HG03439 (cell line): Measurements from ENCODE around the gene GPR152.
"Not testable (repeated sequence)": the region's sequence is repeated elsewhere in the genome, so short reads cannot be mapped to it uniquely, and the experiment has no call there.

Experiments used
- ATAC-seq: cut with Tn5 transposase; IDR thresholded peaks from one replicate; pipeline ENCODE4 v1.9.1; 2021; ENCODE audit warnings: mild to moderate bottlenecking, moderate library complexity; ENCODE audit not compliant: unreplicated experiment

The GPR152 gene

GRCh38 chr11:67429038-67429668 lies 23.4 kb downstream of the GPR152 start:
- ATAC-seq: no peak

DNA sequence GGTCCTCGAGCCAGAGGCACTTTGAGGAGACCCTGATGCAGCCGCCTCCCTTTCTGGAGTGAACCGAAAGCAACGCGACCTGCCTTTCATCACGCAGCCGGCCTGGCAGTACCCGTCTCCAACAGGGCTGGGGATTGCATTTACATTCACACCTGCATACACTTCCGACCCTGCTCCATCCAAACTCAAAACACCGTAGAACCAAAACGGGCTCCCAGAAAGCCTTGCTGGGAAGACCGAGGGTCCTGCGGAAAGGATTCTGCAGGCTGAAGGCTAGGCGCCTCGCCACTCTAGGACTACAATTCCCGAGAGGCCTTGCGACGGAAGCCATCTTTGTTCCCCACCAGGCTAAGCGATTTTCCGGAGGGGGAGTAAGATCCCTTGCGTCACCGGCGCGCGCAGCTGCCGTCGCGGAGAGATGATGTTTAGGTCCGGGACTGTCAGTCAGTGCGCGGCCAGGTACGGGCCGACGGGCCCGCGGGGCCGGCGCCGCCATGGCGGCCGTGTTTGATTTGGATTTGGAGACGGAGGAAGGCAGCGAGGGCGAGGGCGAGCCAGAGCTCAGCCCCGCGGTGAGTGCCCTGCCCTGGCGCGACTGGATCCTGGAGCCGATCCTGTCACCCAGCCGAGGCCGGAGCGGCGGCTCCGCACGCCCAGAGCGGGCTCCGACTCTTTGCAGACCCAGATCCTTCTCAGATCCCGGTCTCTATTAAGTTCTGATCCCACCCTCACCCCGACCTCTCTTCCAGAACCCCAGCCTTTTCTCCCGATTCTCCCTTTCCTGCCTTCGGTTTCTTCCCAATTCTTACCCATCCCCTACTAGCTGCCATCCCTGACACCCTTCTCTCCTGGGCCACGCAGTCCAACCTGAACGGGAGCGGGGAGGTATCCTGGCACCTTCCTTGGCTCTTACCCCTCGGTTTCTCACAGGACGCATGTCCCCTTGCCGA lies 24.2 kb downstream of the GPR152 start, which contains the start of gene RPS6KB2:
Gene RPS6KB2 (plus strand): TSS at position 443 of the 950 bp plus-strand sequence. CDS start 52 bp downstream, at position 495.
- ATAC-seq: peak; percentile 86

DNA sequence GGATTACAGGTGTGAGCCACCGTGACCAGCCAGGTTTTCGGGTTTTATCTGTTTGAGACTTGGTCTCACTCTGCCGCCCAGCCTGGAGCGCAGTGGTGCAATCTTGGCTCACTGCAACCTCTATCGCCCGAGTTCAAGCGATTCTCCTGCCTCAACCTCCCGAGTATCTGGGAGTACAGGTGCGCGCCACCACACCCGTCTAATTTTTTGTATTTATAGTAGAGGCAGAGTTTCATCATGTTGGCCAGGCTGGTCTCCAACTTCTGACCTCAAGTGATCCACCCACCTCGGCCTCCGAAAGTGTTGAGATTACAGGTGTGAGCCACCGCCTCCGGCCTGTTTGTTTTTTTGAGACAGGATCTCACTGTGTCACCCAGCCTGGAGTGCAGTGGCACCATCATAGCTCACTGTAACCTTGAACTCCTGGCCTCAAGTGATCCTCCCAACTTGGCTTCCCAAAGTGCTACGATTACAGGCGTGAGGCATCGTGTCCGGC lies 25.1 kb downstream of the GPR152 start:
- ATAC-seq: not testable (repeated sequence)

DNA sequence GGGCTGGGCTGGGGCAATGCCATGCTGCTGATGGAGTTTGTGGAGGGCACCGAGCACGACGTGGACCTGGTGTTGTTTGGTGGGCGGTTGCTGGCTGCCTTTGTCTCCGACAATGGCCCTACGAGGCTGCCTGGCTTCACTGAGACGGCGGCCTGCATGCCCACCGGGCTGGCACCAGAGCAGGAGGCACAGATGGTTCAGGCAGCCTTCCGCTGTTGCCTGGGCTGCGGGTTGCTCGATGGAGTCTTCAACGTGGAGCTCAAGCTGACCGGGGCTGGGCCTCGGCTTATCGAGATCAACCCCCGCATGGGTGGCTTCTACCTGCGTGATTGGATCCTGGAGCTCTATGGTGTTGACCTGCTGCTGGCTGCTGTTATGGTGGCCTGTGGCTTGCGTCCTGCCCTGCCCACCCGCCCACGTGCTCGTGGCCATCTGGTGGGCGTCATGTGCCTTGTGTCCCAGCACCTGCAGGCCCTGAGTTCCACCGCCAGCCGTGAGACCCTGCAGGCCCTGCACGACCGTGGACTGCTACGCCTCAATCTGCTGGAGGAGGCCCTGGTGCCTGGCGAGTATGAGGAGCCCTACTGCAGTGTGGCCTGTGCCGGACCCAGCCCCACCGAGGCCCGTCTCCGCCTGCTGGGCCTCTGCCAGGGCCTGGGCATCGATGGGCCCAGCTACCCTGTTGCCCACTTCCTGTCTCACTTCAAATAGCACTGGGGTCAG lies 28.5 kb downstream of the GPR152 start:
- ATAC-seq: no peak

DNA sequence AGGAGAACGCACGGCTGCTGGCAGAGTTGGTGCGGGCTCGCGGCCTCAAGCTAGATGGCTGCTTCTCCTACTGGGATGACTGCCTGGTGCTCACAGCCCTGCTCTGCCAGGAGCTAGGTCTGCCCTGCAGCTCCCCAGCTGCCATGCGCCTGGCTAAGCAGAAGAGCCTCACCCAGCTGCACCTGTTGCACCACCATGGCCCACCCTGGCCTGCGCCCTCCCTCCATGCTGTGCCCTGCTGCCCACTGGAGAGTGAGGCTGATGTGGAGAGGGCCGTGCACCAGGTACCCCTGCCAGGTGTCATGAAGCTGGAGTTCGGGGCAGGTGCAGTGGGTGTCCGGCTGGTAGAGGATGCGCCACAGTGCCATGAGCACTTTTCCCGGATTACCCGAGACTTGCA lies 29.1 kb downstream of the GPR152 start:
- no peak for ATAC-seq

DNA sequence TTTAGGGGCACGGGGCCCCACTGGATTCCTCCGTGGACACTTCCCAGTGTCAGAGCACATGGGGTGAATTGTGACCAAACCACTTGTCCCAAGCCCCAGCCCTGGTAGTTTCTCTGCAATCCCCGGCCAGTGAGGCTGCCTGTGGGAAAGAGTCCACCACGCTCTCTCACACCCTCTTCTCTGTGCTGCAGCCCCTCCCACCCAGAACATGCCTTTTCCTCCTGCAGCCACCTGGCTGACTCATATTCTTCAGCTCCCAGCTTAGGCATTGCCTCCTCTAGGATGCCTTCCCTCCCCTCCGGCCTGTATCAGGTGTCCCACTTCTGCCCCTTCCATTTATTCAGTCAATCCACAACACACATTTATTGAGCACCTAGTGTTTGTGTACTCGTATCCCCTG lies 29.6 kb downstream of the GPR152 start:
- no peak for ATAC-seq

DNA sequence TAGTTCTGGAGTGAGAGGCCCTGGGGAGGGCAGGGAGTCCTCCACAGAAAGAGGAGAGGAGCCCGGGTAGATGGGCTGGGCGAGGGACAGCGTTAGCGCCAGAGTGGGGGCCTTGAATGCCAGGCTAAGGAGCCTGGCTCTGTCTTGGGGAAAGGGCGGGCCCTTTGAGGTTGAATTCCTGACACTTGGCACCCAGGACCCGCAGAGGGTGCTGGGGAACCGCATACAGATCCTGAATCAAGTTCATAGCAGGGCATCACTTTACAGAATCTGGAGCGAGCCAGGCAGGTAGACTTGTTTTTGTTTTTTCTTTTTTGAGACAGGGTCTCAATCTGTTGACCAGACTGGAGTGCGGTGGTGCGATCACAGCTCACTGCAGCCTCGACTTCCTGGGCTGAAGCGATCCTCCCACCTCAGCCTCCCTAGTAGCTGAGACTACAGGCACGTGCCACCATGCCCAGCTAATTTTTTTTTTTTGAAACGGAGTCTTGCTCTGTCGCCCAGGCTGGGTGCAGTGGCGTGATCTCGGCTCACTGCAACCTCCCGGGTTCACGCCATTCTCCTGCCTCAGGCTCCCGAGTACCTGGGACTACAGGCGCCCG lies 31.0 kb downstream of the GPR152 start:
- no peak for ATAC-seq

- peak; percentile 81 for ATAC-seq
Observed at GRCh38 chr11:67420646-67421429, 31.7 kb downstream of the GPR152 start.

GRCh38 chr11:67420147-67420645 lies 32.3 kb downstream of the GPR152 start:
- ATAC-seq: no peak

DNA sequence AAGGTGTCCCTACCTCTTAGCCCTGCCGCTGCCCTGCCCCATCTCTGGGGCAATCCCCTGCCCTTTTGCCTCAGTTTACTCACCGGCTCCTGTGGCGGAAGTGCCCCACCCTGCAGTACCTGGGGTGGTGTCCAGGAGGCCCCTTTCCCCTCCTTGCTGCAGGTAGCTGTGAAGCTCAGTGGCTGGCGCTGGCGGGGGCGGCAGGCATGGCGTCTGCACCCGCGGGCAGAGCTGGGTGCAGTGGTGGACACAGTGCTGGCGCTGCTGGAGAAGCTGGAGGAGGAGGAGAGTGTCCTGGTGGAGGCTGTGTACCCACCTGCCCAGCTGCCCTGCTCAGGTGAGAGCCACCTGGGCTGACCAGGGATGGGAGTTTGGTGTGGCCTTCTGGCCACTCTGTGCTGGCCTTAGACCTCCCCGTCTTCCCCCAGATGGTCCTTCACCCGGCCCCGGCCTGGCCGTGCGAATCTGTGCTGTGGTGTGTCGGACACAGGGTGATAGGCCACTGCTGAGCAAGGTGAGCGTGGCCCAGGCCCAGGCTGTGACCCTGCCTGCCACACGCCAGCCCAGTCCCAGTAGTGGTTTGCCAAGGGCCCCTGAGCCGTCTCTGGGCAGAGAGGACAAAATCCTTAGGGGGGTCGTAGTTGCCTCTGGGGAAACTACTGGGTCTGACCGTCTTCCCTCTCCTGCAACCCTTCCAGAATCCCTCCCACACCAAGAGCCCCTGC lies 33.0 kb downstream of the GPR152 start:
- ATAC-seq: no peak

- ATAC-seq: no peak
Observed at GRCh38 chr11:67418476-67419281, 33.9 kb downstream of the GPR152 start.

DNA sequence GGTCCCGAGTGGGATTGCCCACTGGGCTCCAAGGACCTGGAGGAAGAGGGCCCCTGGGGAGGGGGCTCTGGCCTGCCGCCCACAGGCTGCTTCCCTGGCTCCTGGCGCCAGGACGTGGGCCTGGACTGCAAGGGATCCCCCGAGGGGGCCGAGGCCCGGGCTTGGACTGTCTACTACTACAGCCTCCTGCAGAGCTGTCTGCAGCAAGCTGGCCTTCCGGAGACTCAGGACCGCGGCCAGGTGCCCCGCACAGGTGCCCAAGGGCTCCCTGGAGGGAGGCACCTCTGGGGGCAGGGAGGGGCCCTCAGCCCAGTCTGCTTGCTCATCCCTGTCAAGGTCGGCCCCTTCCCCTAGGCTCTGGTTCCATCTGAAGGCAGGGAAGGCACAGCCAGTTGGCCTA lies 35.1 kb downstream of the GPR152 start:
- no peak for ATAC-seq

DNA sequence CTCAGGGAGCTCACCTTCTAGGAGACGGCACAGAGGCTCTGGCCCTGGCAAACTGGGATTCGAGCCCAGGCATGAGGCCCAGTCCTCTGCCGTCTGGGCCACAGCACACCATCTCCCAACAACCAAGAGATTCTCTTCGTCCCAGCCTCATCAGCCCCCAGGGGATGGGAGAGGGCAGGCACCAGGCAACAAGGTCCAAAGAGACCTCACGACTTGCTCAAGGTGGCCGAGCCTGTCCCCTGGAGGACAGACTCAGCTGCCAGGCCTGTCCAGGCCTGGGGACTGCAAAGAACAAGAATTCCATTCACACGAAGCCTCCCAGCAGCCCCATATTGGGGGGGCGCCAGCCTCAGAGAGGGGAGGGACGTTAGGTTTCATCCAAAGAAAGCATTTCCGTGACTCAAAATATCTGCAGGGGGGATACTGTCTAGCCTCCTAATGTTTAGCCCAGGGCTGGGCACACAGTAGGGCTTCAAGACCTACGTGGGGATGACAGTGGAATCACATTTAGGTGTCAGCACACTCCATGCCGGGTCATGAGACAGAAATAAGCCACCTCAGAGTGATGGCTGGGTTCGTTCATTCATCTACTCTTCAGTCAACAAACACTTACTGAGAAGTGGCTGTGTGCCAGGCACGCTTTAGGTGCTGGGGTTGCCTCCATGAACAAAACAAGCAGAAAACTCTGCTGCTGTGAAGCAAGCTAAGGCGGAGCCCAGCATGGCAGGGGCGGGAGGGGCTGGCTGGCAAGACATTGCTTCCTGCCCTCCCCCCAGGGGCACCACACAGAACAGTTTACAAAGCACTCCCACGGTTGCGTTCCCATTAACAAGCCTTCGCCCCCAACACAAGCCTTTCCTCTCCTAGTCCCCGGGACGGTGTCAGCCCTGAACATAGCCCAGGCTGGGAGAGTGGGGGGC lies 35.9 kb downstream of the GPR152 start:
- no peak for ATAC-seq

DNA sequence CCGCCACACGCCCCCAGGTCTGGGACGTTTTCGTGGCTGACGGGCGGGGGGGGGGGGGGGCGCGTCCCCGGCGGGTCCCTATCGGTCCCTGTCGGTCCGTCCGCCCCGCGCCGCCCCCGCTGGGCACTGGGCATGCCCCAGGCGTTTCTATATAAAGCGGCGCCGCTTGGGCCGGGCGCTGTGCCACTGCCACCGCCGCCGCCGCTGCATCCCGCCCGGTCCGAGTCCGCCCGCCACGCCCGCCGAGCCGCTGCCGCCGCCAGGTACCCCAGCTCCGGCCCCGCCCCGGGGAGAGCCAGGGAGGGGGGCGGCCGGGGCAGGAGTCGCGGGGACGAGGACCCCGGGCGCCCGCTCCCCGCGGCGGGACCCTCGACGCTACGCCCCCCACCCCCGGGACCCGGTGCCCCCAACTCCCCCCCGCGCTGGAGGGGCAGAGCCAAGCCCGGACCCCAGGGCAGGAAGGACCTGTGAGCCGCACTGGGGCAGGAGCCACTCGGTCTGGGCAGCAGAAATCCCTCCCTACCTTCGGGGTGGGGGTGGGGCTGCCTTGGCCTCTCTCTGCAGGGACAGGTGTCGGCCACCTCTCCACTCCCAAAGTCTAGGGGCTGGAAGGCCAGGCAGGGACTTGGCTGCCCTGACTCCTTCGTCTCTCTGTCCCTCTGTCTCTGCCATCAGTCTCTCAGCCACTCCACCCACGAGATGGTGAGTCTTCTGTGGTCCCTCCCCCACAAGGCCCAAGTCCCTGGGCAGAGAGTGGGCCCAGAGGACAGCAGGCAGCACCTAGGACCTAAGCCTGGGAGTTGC lies 36.8 kb downstream of the GPR152 start, which contains the start of gene CARNS1:
Gene CARNS1 (plus strand): TSS at position 178 of the 804 bp plus-strand sequence. CDS start 522 bp downstream, at position 700.
- ATAC-seq: no peak

GRCh38 chr11:67413266-67413849 lies 39.2 kb downstream of the GPR152 start:
- ATAC-seq: no peak
